ENCODE measurements around the gene ZDHHC4. TPM values are rescaled to one million over a fixed set of nuclear protein-coding genes. Genes with fewer than 3 reads are reported as not detected.
A peak's percentile ranks its signal among the peaks of the same experiment; 100 is the strongest.

ZDHHC4 gene
- total RNA-seq, 4 donors from 2014 or later = 22.2 to 37.3 (median 26.2) TPM

- H3K4me1 ChIP-seq = peaks cover 24% of the 10 kb centered on the region
- peak within 1 kb of the TSS; percentile 87 for H3K4me3 ChIP-seq
- no peak for DNase-seq (ENCODE audit: low spot score in 2 of 2)
- no peaks in the 10 kb centered on the region for H3K9me3 ChIP-seq
- peak within 1 kb of the TSS; percentile 85 for H3K27ac ChIP-seq
- H3K36me3 ChIP-seq = peaks cover 20% of the 10 kb centered on the region
- 4% methylated on average over 13 of the region's 104 CpGs for WGBS
- H3K27me3 ChIP-seq = no peaks in the 10 kb centered on the region
- TF ChIP-seq, protein P1, sequence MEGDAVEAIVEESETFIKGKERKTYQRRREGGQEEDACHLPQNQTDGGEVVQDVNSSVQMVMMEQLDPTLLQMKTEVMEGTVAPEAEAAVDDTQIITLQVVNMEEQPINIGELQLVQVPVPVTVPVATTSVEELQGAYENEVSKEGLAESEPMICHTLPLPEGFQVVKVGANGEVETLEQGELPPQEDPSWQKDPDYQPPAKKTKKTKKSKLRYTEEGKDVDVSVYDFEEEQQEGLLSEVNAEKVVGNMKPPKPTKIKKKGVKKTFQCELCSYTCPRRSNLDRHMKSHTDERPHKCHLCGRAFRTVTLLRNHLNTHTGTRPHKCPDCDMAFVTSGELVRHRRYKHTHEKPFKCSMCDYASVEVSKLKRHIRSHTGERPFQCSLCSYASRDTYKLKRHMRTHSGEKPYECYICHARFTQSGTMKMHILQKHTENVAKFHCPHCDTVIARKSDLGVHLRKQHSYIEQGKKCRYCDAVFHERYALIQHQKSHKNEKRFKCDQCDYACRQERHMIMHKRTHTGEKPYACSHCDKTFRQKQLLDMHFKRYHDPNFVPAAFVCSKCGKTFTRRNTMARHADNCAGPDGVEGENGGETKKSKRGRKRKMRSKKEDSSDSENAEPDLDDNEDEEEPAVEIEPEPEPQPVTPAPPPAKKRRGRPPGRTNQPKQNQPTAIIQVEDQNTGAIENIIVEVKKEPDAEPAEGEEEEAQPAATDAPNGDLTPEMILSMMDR (IDR thresholded peaks at IDR 0.05) = no peak
- peak in 1 of 2 donors; percentile 16 for TF ChIP-seq POLR2A (IDR thresholded peaks at IDR 0.05)
Observed at GRCh38 chr7:6636741-6637543, 59.7 kb downstream of the ZDHHC4 start, which contains the start of gene ZNF316. TSS of gene ZNF316 (plus strand) at chr7:6637318. CDS start at chr7:6642410, 5,092 bp downstream.

- no peaks in the 10 kb centered on the region for H3K9me3 ChIP-seq
- H3K27me3 ChIP-seq = no peaks in the 10 kb centered on the region
- H3K36me3 ChIP-seq = peaks cover 28% of the 10 kb centered on the region
- peak overlapping the region; percentile 33 for H3K27ac ChIP-seq
- H3K4me1 ChIP-seq = peaks cover 24% of the 10 kb centered on the region
- TF ChIP-seq POLR2A (IDR thresholded peaks at IDR 0.05) (no peak), EP300 (IDR thresholded peaks at IDR 0.05) (no peak), POLR2AphosphoS5 (IDR thresholded peaks at IDR 0.05) (no peak)
- TF ChIP-seq, protein P1 (IDR thresholded peaks at IDR 0.05) = peak in 1 of 2 donors; percentile 23
- 2% methylated on average over 9 of the region's 60 CpGs for WGBS
- DNase-seq (ENCODE audit: low spot score in 2 of 2) = no peak
- H3K4me3 ChIP-seq = peak overlapping the region; percentile 87
Observed at GRCh38 chr7:6637544-6638229, 60.4 kb downstream of the ZDHHC4 start.

Other genes with a start within 250 kb of the ZDHHC4 start
- gene FAM220A, start 228.5 kb upstream of the ZDHHC4 start, total RNA-seq = 10 to 100 TPM; 10.4 to 20.4 (median 13.6) TPM
- 100 to 1,000 TPM; 217 to 293 (median 253) TPM for gene RAC1, start 202.9 kb upstream of the ZDHHC4 start, total RNA-seq
- gene DAGLB, start 129.5 kb upstream of the ZDHHC4 start, total RNA-seq = 10 to 100 TPM; 19.0 to 61.2 (median 22.0) TPM
- 10 to 100 TPM; 62.4 to 70.5 (median 68.9) TPM for gene KDELR2, start 93.3 kb upstream of the ZDHHC4 start, total RNA-seq
- gene GRID2IP, start 26.0 kb upstream of the ZDHHC4 start, total RNA-seq = 1 to 10 TPM in 1 of 4 donors, under 1 TPM in 3; 0.16 to 1.0 (median 0.62) TPM
- gene INTS15, start 12.6 kb downstream of the ZDHHC4 start, total RNA-seq = 10 to 100 TPM; 28.4 to 47.9 (median 39.4) TPM
- 1 to 10 TPM; 1.6 to 4.6 (median 3.7) TPM for gene ZNF853, start 38.2 kb downstream of the ZDHHC4 start, total RNA-seq
- gene ZNF316, start 59.9 kb downstream of the ZDHHC4 start, total RNA-seq = 10 to 100 TPM; 20.8 to 58.6 (median 30.6) TPM
- 10 to 100 TPM; 17.9 to 33.0 (median 19.0) TPM for gene ZNF12, start 129.5 kb downstream of the ZDHHC4 start, total RNA-seq
- gene RSPH10B2, start 176.6 kb downstream of the ZDHHC4 start, total RNA-seq = not detected
- gene CCZ1B, start 248.8 kb downstream of the ZDHHC4 start, total RNA-seq = 100 to 1,000 TPM in 1 of 4 donors, 10 to 100 TPM in 3; 20.8 to 112 (median 42.7) TPM